Suprapubic skin (tissue), 3 donors: ENCODE measurements around the gene ECE1.

Experiments used
- CTCF ChIP-seq, 2 donors: fragments of 200-600 bp in 1 of 2; fragments of 450-650 bp in 1 of 2; sonication (generic) in 1 of 2; IDR thresholded peaks; one replicate each; pipeline ENCODE4 v1.5.1; 2016 to 2019; ENCODE audit warnings: antibody characterized with exemption in 2 of 2, mild to moderate bottlenecking in 1 of 2, moderate library complexity in 1 of 2
- POLR2A ChIP-seq, 2 donors: fragments of 450-650 bp; IDR thresholded peaks; one replicate each; pipeline ENCODE4 v1.6.1; 2017; ENCODE audit warnings: antibody characterized with exemption in 2 of 2, mild to moderate bottlenecking in 2 of 2, moderate library complexity in 2 of 2

DNA sequence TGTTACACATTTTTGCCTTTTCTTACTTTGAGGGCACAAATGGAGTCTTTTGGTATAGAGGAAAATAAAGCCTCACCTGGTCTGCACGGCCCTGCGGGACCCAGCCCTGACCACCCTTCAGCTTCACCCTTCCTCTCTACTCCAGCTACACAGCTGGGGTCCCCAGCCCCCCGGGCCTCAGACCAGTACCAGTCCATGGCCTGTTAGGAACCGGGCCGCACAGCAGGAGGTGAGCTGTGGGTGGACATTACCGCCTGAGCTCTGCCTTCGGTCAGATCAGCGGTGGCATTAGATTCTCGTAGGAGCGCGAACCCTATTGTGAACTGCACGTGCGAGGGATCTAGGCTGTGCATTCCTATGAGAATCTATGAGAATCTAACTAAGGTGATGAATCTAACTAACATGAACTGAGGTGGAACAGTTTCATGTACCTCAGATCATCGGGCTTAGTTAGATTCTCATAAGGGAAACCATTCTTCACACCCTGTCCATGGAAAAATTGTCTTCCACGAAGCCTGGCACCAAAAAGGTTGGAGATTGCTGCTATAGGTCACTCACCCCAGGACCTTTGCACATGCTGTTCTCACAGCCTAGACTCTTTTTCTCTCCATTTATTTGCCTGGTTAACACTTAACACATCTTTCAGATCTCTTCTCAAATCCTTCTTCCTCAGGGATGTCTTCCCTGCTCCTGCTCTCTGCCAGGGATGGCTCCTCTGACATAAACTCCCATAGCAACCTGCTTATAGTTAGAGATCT lies 37.5 kb upstream of the ECE1 start:
- TF ChIP-seq CTCF (IDR thresholded peaks at IDR 0.05) (no peak), POLR2A (IDR thresholded peaks at IDR 0.05) (no peak)
